ENCODE measurements around the gene SRCAP. TPM values are rescaled to one million over a fixed set of nuclear protein-coding genes. Genes with fewer than 3 reads are reported as not detected.

Gene SRCAP
- total RNA-seq, 1 experiment from 2014 or later, result 58.5 TPM

- peaks cover 16% of the 10 kb centered on the region for H3K4me1 Mint-ChIP-seq
- no peak overlapping the region for H3K27ac Mint-ChIP-seq
- CTCF ChIA-PET, result no interaction called here
- H3K9me3 Mint-ChIP-seq, result no peaks in the 10 kb centered on the region
- TF ChIP-seq GRHL2 (CRISPR knock-in tag; IDR thresholded peaks at IDR 0.05; ENCODE audit: insufficient replicate concordance, severe bottlenecking) (no peak), MYBL2 (CRISPR knock-in tag; IDR thresholded peaks at IDR 0.05) (no peak), USF2 (CRISPR knock-in tag; IDR thresholded peaks at IDR 0.05) (no peak), NFATC4 (CRISPR knock-in tag; IDR thresholded peaks at IDR 0.05) (no peak), CREM (CRISPR knock-in tag; IDR thresholded peaks at IDR 0.05) (no peak), ATF2 (CRISPR knock-in tag; IDR thresholded peaks at IDR 0.05; ENCODE audit: borderline replicate concordance, low read depth) (no peak), SMAD3 (CRISPR knock-in tag; IDR thresholded peaks at IDR 0.05; ENCODE audit: borderline replicate concordance) (no peak)
- POLR2A ChIA-PET, result no interaction called here
- no peak for DNase-seq (ENCODE audit: low spot score)
- ATAC-seq, result no peak
- peaks cover 12% of the 10 kb centered on the region for H3K36me3 Mint-ChIP-seq
- H3K27me3 Mint-ChIP-seq (ENCODE audit: low read depth), result no peaks in the 10 kb centered on the region
- no peak overlapping the region for H3K4me3 Mint-ChIP-seq
Measured at GRCh38 chr16:30744183-30744582, 45.2 kb downstream of the SRCAP start.

GRCh38 chr16:30745082-30745481 is 46.1 kb downstream of the SRCAP start:
- no peak for TF ChIP-seq PRRX2 (CRISPR knock-in tag; IDR thresholded peaks at IDR 0.05)
- no peak for TF ChIP-seq RELA (CRISPR knock-in tag; IDR thresholded peaks at IDR 0.05; ENCODE audit: borderline replicate concordance)
- no peak for TF ChIP-seq CBFB (CRISPR knock-in tag; IDR thresholded peaks at IDR 0.05; ENCODE audit: low read depth)
- TF ChIP-seq SMAD4 (CRISPR knock-in tag; IDR thresholded peaks at IDR 0.05), result no peak
- Mint-ChIP-seq H3K27ac (no peak overlapping the region), H3K27me3 (ENCODE audit: low read depth) (no peaks in the 10 kb centered on the region), H3K9me3 (no peaks in the 10 kb centered on the region), H3K4me3 (no peak overlapping the region), H3K36me3 (peaks cover 17% of the 10 kb centered on the region), H3K4me1 (peaks cover 20% of the 10 kb centered on the region)
- DNase-seq (ENCODE audit: low spot score), result no peak
- POLR2A ChIA-PET, result no interaction called here
- ATAC-seq, result no peak
- CTCF ChIA-PET, result no interaction called here

GRCh38 chr16:30746638-30747175 is 47.7 kb downstream of the SRCAP start:
- no peak for ATAC-seq
- no peaks in the 10 kb centered on the region for H3K27me3 Mint-ChIP-seq (ENCODE audit: low read depth)
- peaks cover 7% of the 10 kb centered on the region for H3K4me1 Mint-ChIP-seq
- H3K27ac Mint-ChIP-seq, result no peak overlapping the region
- no peaks in the 10 kb centered on the region for H3K9me3 Mint-ChIP-seq
- ChIA-PET CTCF (interaction anchor here (1.6 kb wide), 1 partner anchor 53 kb away, joined by 9 read pairs; no protein-coding TSS in a partner anchor), POLR2A (no interaction called here)
- H3K4me3 Mint-ChIP-seq, result no peak overlapping the region
- DNase-seq (ENCODE audit: low spot score), result no peak
- H3K36me3 Mint-ChIP-seq, result peaks cover 27% of the 10 kb centered on the region
- TF ChIP-seq KAT7 (CRISPR knock-in tag; IDR thresholded peaks at IDR 0.05; ENCODE audit: borderline replicate concordance) (no peak), ZNF532 (CRISPR knock-in tag; IDR thresholded peaks at IDR 0.05; ENCODE audit: borderline replicate concordance) (no peak), ATF3 (CRISPR knock-in tag; conservative IDR thresholded peaks at IDR 0.05) (no peak), RELA (CRISPR knock-in tag; IDR thresholded peaks at IDR 0.05; ENCODE audit: borderline replicate concordance) (no peak), MYBL2 (CRISPR knock-in tag; IDR thresholded peaks at IDR 0.05) (no peak), MLX (CRISPR knock-in tag; IDR thresholded peaks at IDR 0.05) (no peak), IRF2 (CRISPR knock-in tag; IDR thresholded peaks at IDR 0.05; ENCODE audit: borderline replicate concordance, low read depth) (no peak), TCF7 (CRISPR knock-in tag; IDR thresholded peaks at IDR 0.05; ENCODE audit: low read depth) (no peak), ESRRA (CRISPR knock-in tag; IDR thresholded peaks at IDR 0.05; ENCODE audit: borderline replicate concordance) (no peak), PREB (CRISPR knock-in tag; IDR thresholded peaks at IDR 0.05; ENCODE audit: borderline replicate concordance) (no peak), NR1H2 (CRISPR knock-in tag; IDR thresholded peaks at IDR 0.05) (no peak), FOXP4 (CRISPR knock-in tag; IDR thresholded peaks at IDR 0.05) (no peak)

All from WTC11 (cell line).